Activated CD4-positive, alpha-beta T cell treated with anti-CD3 and anti-CD28 coated beads, Interleukin-10, Interleukin-2, amounts not matched to agents 100 ng/mL and 50 ng/mL, durations not matched to agents 16 hours and 8 hours (primary cell): Measurements from ENCODE around the gene SACS.
A peak's percentile ranks its signal among the peaks of the same experiment; 100 is the strongest.
"Not testable (repeated sequence)": the region's sequence is repeated elsewhere in the genome, so short reads cannot be mapped to it uniquely, and the experiment has no call there.

ENCODE experiments used
- DNase-seq: peaks from one replicate; pipeline ENCODE4 v3.0.0-alpha.2; 2020

SACS gene

GRCh38 chr13:23350009-23350408 is 83.5 kb downstream of the SACS start:
- no peak for DNase-seq

DNA sequence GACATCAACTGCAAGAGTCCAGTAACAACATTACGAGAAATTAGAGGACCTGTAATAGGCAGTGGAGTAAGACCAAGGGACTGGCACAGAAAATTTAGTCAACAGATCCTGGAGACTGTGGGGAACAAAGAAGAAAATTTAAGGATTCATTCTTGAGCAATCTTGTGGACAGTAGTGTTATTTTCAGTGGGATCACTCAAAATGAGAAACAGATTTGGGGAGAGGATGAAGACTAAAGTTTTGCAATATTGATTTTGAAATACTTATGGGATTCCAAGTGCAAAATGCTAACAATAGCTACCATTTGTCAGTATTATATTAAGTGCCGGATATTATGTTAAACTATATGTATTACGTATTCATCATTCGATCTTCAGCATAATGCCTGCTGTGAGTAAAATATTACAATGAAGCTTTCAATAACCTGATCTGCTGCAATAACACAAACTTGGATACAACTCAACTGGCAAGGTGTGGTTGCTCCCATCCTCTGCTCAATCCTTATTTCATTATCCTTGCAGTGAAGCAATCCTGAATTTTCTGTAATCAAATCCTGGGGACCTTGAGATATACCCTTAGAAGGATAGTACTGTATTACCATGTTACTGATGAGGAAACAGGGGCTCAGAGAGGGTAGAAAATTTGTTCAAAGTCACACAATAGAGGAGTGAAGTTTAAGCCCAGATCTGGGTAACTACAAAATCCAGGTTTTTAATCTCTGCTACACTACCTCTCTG is 84.2 kb downstream of the SACS start:
- DNase-seq, result no peak

GRCh38 chr13:23348262-23349127 is 85.0 kb downstream of the SACS start:
- DNase-seq, result no peak

DNA sequence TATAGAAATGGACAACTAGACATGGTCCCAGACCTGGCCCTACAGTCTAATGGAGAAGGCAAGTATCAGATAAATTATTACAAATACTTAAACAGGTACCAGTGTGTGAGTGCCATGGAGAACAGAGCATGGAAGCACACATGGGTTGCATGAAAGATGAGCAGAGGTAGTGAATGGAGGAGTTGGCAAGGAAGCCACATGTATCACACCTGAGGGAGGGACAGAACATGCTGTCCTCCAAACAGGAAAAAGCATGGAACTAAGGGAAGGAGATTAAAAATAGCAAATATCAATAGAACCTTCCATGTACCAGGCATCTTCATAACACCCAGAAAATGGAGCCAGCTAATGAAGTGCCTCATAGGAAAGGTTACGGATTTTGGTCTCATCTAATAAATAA is 85.9 kb downstream of the SACS start:
- DNase-seq, result no peak

GRCh38 chr13:23344931-23345595 is 88.4 kb downstream of the SACS start:
- DNase-seq, result no peak

DNA sequence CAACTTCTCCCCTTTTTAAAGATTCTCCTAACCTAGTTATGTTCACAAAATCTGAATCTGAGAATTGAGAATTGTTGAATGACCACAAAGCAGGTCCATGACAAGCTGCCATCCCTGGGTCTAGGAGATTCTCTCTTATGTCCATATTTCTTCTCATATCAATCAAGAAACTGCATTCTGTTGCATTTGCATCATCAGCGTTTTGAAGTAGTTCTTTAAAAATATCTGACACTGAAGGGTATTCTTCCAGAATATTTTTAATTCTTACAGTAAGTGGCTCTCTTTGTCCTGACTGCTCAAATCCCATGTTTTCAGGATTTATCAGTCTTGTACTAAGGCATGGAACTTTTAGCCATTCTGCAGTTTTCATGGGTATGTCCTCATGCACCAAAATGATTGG is 94.3 kb downstream of the SACS start:
- no peak for DNase-seq

GRCh38 chr13:23330356-23330755 is 103.1 kb downstream of the SACS start:
- no peak for DNase-seq

DNA sequence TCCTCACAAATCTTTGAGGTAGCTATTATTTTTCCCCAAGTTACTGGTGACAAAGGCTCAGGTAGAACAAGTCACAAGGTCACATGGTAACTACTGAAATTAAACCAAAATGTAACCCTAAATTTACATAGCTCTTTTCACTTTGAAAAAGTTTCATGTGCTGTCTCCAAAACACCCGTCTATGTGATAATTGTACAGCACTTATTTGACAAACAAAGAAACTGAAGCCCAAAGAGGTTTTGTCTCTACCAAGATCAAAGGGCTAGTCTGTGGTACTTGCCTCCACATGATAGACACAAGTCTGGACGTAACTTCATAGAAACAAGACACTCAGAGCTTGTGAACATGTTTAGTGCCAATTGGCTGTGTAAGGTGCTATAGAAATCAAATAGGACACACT is 108.3 kb downstream of the SACS start:
- DNase-seq, result no peak

GRCh38 chr13:23323946-23324709 is 109.4 kb downstream of the SACS start:
- DNase-seq, result no peak

DNA sequence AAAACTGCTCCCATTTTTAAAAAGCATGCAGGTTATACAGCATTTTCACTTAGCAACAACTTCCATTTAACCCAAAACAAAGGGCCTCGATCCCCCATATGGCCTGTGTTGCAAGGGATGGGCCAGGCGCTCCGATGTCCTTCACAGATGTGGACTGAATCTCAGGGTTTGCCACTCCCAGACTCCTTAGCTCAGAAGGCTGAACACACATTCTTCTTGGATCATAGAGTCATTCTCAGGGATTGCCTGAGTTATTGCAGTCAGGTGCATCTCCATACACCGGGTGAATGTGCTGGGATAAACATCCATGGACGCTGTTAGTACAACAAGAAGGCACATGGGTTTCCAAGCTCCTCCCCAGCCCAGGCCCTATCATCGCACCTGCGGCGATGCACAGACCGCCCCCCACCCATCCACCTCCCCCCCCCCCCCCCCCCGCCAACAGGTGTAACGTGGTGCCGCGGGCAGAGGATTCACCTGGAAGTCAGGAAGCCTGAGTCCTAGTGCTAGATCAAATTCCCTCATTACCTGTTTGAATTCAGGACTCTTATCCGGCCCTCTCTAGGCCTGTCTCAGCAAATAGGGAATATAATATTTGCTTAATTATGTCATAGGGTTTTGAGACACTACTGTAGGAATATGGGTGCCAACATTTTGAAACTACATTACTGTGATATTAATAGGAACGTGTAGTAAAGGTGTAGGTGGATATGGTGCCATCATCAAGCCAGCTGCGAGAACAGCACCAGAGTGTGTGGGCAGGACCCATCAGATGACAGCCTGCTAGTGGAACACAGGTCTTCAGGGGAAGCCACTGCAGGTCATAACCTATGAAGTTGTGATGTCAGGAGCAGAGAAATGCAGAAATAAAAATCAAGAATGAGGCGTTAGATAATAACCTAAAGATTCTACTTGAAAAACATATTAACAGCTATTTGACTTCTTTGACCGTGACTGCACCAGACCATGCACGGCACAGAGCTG is 110.9 kb downstream of the SACS start:
- no peak for DNase-seq

DNA sequence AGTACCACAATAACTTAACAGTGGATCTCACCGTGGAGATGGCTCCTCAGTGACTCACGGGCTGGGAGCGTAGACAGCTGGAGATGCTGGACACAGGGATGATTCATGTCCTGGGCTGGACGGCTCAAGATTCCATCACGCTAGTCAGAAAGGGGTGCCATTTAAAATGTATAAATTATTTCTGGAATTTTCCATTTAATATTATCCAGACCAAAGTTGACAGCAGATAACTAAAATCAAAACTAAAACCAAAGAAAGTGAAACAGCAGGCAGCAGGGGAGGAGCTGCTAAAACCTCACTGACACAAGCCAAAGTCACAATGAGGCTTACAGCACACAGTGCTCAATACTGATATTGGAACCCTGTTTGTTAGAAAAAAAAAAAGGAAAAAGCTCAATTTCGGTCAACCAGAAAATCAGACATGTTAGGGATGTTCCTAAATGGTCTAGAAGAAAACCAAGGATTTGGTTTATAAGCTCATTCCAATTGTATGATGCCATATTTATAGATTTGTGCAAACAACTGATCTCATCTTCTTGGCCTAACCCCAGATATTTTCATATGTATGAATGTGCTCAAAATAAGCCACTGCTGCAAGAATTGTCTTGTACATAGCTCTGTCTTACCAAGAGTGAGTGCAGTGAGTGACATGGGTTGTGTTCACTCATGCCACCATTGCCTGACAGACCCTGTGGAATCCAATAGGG is 111.8 kb downstream of the SACS start:
- peak; percentile 65 for DNase-seq

GRCh38 chr13:23320926-23321534 is 112.5 kb downstream of the SACS start:
- DNase-seq, result no peak

DNA sequence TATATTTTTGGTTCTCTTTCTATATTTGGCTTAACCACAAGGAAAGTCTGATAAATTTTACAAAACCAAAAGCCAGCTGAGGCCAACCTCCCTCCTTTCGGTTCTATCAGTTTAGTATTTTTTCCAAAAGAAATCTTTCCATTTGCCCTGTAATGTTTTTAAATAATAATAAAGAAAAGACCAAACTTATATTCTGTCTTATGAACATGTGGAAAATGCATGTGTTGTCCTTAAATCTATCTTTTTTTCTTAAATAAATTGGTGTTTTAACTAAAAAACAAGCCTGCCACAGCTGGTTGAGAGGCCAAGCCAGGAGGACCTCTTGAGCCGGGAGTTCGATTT is 113.6 kb downstream of the SACS start:
- DNase-seq, result no peak

DNA sequence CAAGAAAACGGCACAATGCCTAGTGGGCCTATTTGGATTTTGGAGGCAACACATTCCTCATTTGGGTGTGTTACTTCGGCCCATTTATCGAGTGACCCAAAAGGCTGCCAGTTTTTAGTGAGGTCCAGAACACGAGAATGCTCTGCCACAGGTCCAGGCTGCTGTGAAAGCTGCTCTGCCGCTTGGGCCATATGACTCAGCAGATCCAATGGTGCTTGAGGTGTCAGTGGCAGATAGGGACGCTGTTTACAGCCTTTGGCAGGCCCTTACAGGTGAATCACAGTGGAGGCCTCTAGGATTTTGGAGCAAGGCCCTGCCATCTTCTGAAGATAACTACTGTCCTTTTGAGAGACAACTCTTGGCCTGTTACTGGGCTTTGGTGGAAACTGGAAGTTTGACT is 118.7 kb downstream of the SACS start:
- not testable (repeated sequence) for DNase-seq

GRCh38 chr13:23292586-23292985 is 140.9 kb downstream of the SACS start:
- no peak for DNase-seq

DNA sequence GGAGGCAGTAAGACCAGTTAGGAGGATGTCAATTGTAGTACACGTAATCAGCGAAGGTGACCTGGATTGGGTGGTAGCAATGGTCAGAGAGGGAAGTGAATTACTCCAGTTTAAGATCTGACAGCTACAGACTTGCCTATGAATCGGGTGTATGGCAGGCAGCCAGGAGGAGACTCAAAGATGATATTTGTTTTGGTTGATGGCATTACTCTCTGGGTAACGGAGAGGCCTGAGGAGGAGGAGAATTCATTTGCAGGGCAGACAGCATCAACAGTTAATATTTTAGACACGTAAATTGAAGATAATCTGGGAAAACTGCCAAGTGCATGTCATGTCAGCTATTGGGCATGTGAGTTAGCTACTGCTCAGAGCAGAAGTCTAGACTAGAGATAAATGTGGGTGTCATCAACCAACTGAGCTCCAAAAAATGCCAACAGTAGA is 143.6 kb downstream of the SACS start:
- DNase-seq, result no peak

DNA sequence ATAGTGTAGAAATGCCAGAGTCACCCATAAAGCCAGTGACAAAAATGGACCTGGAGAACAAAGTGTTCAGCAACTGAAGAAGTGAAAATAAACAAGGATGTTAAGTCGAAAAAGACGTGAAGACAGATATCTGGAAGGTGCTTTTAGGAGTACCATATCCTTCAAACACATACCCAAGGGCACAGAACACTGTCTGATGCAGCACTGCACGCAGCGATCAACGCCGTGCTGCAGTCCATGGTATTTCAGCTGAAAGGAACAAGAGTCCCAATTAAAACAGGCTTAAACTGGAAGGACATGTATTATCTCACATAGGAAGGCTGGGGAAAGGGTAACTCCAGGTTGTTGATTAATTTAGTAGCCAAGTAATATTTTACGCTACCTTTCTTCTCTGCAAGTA is 144.5 kb downstream of the SACS start:
- DNase-seq, result no peak

- no peak for DNase-seq
These were observed 144.9 kb downstream of the SACS start for GRCh38 chr13:23288564-23288963.

DNA sequence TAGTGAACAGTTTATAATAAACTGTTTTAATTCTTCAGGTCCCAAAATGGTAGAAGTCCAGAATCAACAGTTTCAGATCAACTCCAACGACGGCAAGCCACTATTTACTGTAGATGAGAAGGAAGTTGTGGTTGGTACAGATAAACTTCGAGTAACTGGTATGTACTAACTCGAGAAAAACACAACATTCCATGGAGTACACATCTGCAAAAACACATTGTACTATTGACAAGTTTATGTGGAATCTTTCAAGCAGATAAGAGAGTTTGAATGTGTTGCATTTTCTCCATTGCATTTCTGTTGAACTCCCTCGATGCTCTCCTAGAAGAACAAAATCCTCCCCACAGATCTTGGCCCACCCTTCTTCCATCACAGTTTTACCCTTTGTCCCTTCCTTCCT is 154.2 kb downstream of the SACS start:
- no peak for DNase-seq
